ENCODE data around the gene TNIK.

GRCh38 chr3:171293142-171293782 lies 166.9 kb downstream of the TNIK start:
- TF ChIP-seq SMC3 (IDR thresholded peaks at IDR 0.05; ENCODE audit: low read depth, low read length) (no peak), CTCF (conservative IDR thresholded peaks at IDR 0.05; ENCODE audit: low read depth, low read length) (no peak), CEBPB (IDR thresholded peaks at IDR 0.05; ENCODE audit: low read depth, low read length) (no peak), CHD1 (IDR thresholded peaks at IDR 0.05; ENCODE audit: low read depth, low read length) (no peak), USF2 (IDR thresholded peaks at IDR 0.05; ENCODE audit: low read depth, low read length) (no peak), POLR2A (IDR thresholded peaks at IDR 0.05; ENCODE audit: low read depth, low read length) (no peak), BHLHE40 (IDR thresholded peaks at IDR 0.05; ENCODE audit: low read depth, low read length) (no peak), ELK1 (IDR thresholded peaks at IDR 0.05; ENCODE audit: borderline replicate concordance, low read depth, low read length) (no peak), MAFK (IDR thresholded peaks at IDR 0.05; ENCODE audit: low read depth, low read length) (no peak)

Measured in IMR-90 (cell line).